NK-92 treated with Interleukin-12 subunit alpha and Interleukin-12 subunit beta, amount 100 ng/mL, for 24 hours (cell line): ENCODE measurements around the gene PLD1.
"Not testable (repeated sequence)": the region's sequence is repeated elsewhere in the genome, so short reads cannot be mapped to it uniquely, and the experiment has no call there.

Source experiments
- DNase-seq: peaks from one replicate; lab custom pipeline; 2025; lab: John Stamatoyannopoulos, UW

The PLD1 gene

DNA sequence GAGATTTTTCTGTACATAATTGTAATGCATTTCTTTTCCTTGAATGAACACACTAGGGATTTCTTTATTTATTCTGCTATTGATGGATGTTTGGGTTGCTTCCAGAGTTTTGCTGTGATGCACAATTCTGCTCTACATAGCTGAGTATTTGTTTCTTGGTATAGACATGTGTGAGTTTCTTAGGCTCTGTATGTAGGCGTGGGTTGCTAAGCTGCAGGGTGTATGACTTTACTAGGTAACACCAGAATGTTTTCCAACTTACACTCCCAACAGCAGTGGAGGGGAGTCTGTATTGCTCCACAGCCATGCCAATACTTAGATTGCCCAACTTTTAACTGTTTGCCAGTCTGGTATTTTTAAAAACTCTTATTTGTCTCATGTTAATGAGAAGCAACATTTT, 194.6 kb downstream of the PLD1 start:
- no peak for DNase-seq

DNA sequence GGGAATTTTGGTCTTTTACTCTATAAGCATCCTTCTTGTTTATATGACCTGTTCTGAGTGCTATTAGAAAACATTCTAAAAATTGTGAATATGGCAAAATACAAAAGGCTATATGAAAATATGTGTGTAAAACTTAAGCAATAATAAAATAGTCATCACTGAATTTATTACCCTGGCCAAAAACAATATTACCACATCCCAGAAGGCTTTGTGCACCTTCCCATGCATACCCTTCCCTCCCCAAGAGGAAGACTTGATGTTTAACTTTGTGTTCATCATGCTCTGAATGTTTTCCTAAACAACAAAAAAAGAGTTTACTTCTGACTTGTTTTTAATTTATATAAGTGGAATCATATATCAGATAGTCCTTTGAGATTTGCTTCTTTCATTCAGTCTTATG, 195.0 kb downstream of the PLD1 start:
- no peak for DNase-seq

GRCh38 chr3:171614318-171614921, 195.9 kb downstream of the PLD1 start:
- peak; percentile 1 for DNase-seq

GRCh38 chr3:171607452-171607851, 202.8 kb downstream of the PLD1 start:
- no peak for DNase-seq

- DNase-seq: no peak
These were observed 204.0 kb downstream of the PLD1 start for GRCh38 chr3:171606151-171606751.

- DNase-seq: no peak
These were observed 205.9 kb downstream of the PLD1 start for GRCh38 chr3:171604370-171604769.

DNA sequence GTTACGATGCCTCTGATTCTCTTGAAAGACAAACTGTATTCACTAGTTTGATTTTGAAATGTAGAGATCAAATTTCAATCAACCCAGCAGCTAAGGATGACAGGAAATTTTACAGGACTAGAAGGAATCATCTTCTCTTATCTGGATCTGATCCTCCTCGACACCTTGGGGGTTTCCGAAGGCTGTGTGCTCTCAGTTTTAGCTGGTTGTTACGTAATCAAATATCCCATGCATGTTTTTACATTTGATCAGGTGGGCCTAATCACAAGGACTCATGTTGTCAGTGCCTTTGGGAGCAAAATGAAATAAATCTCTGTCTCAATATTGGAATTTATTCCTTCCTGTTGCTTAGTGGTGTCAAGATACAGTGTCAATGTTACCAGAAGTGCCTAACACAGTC, 208.2 kb downstream of the PLD1 start:
- DNase-seq: no peak

DNA sequence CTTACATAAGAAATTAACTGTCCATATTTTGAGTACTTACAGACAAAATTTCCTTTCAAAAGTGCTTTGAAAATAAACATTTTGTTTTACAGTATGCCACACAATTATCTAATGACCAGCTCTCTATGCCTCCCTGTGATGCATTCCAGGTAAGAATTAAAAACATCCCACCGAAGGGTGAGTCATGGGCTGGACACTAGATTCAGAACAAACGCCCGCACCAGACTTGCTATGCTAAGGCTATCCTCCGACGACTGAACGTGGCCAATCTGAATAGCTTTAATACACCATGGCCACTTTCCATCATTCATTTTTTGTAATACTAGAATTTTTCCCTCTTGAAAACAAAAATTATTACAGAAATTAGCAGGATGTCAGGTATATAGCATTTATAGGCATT, 210.3 kb downstream of the PLD1 start:
- DNase-seq: no peak

- DNase-seq: no peak
These were observed 211.3 kb downstream of the PLD1 start for GRCh38 chr3:171598990-171599389.

GRCh38 chr3:171592786-171593185, 217.5 kb downstream of the PLD1 start:
- no peak for DNase-seq

DNA sequence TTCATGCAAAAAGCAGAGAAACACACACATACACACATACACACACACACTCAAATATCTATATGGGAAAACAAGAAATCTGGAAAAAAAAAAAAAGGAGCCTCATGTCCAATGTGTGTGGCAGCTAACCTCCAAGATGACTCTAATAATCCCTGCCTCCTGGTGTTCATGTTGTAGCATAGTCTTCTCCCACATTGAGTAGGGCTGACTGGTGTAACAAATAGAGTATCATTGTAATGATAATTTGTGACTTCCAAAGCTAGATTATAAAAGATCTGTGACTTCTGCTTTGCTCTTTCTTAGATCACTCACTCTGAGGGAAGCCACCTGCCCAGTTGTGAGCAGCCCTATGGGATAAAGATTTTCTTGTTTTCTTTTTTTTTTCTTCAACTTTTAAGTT, 219.2 kb downstream of the PLD1 start:
- no peak for DNase-seq

DNA sequence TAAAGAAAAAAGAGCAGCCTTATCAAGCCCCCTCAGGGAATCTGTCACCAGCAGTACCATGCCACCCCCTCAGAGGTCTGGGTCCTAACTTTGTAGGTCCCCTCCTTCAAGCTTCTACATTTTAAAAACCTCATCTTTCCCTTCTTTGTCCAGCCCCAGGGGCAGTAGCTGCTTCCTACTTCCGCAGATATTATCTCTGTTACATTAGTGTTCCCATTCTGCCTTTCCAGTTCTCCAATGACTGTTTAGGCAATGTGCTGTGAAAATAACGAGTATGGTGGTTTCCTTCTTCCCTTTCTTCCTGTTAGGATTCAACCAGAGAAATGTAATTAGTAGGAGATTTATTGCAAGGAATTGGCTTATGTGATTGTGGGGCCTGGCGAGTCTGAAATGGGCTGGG, 224.0 kb downstream of the PLD1 start:
- no peak for DNase-seq

- no peak for DNase-seq
These were observed 225.2 kb downstream of the PLD1 start for GRCh38 chr3:171585039-171585438.

- no peak for DNase-seq
These were observed 226.2 kb downstream of the PLD1 start for GRCh38 chr3:171584100-171584499.

GRCh38 chr3:171574556-171575240, 235.6 kb downstream of the PLD1 start:
- no peak for DNase-seq

DNA sequence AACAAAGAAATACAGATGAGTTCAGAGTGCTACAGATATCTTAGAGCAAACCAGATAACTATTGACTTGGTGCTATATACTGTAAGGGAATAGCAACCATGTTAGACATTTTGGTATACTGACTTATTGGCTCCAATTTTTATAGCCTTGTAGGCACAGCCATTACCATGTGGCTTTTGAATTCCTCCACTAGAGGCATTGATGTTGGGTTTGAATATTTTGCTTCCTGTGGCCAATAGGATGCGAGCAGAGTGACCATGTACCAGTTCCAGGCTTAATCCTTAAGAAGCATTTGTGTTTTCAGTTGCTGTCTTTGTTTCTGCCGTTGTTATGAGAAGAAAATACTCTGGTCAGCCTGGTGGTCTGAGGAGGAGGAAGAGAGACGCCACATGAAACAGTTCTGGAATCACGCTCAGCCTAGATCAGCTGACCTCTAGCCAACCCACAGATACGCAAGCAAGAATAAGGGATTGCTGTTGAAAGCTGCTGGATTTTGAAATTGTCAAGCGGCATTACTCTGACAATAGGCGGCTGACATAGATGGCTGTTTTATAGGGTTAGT, 240.6 kb downstream of the PLD1 start:
- DNase-seq: no peak

GRCh38 chr3:171568766-171569165, 241.5 kb downstream of the PLD1 start:
- no peak for DNase-seq

DNA sequence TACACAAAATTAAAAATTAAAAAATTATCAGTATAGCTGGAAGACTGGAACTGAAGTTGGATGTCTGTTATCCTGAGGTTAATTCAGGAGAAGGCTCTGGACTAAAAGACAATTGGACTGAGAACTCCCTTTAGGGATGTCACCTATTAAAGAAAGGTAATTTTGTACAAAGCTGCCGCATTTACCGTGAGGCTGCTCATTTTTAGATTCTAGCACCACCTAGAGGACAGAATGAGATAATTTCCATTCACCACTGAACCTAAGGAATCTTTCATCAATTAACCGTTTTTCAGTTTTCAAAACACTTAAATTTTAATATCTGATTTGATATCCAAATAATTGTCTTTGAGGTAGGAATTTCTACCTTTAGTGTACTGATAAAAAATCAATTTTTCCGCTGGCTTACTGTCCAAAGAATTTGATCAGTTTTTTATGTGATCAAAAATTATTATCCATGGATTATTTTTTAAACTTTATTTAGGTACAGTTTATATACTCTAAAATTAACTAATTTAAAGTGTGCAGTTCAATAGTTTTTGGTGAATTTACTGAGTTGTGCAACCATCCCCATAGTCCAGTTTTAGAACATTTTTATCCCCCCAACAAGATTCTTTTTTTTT, 243.4 kb downstream of the PLD1 start:
- no peak for DNase-seq

DNA sequence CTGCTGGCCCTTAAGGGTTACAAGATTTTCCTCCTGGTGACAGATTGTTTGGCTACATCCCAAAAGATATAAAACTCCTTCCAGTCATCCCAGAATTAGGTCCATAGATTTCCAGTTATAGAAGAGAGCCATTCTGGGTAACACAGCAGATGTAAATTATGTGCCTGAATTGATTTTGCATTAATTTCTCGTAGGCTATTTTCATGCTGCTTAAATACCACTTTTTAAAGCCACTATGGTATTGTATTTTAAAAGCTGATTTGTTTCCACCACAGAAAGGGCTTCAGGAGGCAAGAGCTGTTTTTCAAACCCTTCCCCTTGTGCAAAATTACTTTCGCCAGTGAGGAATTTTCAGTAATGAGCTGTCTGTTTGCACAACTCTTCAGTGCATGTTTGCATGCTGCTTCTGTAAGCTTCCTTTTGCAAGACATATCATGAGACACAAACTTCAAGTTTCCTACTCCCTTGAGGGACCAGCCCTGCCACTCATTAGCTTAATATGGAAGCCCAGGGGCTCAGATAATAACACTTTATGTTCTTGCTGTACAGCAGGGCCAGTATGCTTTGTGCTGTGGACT, 244.7 kb downstream of the PLD1 start:
- DNase-seq: no peak

- DNase-seq: no peak
These were observed 245.4 kb downstream of the PLD1 start for GRCh38 chr3:171564748-171565480.

- no peak for DNase-seq
These were observed 247.0 kb downstream of the PLD1 start for GRCh38 chr3:171563298-171563697.

DNA sequence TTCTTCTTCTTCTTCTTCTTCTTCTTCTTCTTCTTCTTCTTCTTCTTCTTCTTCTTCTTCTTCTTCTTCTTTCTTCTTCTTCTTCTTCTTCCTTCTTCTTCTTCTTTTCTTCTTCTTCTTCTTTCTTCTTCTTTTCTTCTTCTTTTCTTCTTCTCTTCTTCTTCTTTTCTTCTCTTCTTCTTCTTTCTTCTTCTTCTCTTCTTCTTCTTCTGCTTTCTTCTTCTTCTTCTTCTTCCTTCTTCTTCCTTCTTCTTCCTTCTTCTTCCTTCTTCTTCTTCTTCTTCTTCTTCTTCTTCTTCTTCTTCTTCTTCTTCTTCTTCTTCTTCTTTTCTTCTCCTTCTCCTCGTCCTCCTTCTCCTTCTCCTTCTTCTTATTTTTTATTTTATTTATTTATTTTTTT, 247.8 kb downstream of the PLD1 start:
- DNase-seq: not testable (repeated sequence)
